Prostate gland (tissue), 2 donors: ENCODE data around the gene HCN4. TPM values are rescaled to one million over a fixed set of nuclear protein-coding genes. Genes with fewer than 3 reads are reported as not detected.

Source experiments
- DNase-seq: peaks from one replicate; pipeline ENCODE4 v3.0.0-alpha.2; 2019; ENCODE audit warnings: low spot score
- H3K27ac ChIP-seq, 2 donors: fragments of 200-600 bp; sonication (generic); 2 replicates each; pipeline ENCODE4 v1.5.1; 2017 to 2019
- H3K27me3 ChIP-seq: fragments of 200-600 bp; sonication (generic); replicated peaks from 2 replicates; pipeline ENCODE4 v1.5.1; 2019; ENCODE audit not compliant: insufficient read depth
- H3K36me3 ChIP-seq, 2 donors: fragments of 200-600 bp; sonication (generic); 1 replicate in 1 of 2; 2 replicates in 1 of 2; pipeline versions ENCODE4 v1.5.1 to v1.8.1; 2017 to 2019
- H3K4me1 ChIP-seq: fragments of 200-600 bp; sonication (generic); replicated peaks from 2 replicates; pipeline ENCODE4 v1.5.1; 2019
- H3K4me3 ChIP-seq, 2 donors: fragments of 200-600 bp; sonication (generic); 2 replicates each; pipeline ENCODE4 v1.5.1; 2017 to 2019
- H3K9me3 ChIP-seq: fragments of 200-600 bp; sonication (generic); 2 replicates; pipeline ENCODE4 v1.5.1; 2017
- CTCF ChIP-seq, 4 experiments: fragments of 200-600 bp in 2 of 4; fragments of 450-650 bp in 2 of 4; sonication (generic) in 2 of 4; IDR thresholded peaks; 1 replicate in 3 of 4; 2 replicates in 1 of 4; pipeline ENCODE4 v1.5.1; 2016 to 2019; ENCODE audit warnings: antibody characterized with exemption in 4 of 4, mild to moderate bottlenecking in 2 of 4, moderate library complexity in 2 of 4
- POLR2A ChIP-seq: fragments of 450-650 bp; IDR thresholded peaks from one replicate; pipeline ENCODE4 v1.6.1; 2016; ENCODE audit warnings: antibody characterized with exemption, mild to moderate bottlenecking
- POLR2AphosphoS5 ChIP-seq: sonication (generic); formaldehyde crosslinking; IDR thresholded peaks from one replicate; pipeline ENCODE4 v1.6.1; 2017; ENCODE audit warnings: antibody characterized with exemption
- WGBS: methylation state at CpG from one replicate; pipeline ENCODE4 v1.1.5; 2018; 5-methylcytosine and 5-hydroxymethylcytosine counted together
- intact Hi-C: fragments of 100-400 bp; cut with DNase I; formaldehyde crosslinking; loops from one replicate; pipeline ENCODE4 v1.14.2; 2022
- total RNA-seq, 2 donors: library from RNA; depleted of rRNA; stranded (reverse); fragments of >200 nt; gene quantifications; one replicate each; pipeline ENCODE4 v1.1.0, GENCODE V29; 2016

Gene HCN4
- total RNA-seq, 2 donors from 2014 or later: 0.18 to 6.0 TPM

- Histone ChIP-seq H3K4me3 (no peak overlapping the region), H3K36me3 (no peaks in the 10 kb centered on the region), H3K27me3 (no peaks in the 10 kb centered on the region), H3K27ac (no peak overlapping the region), H3K4me1 (no peaks in the 10 kb centered on the region), H3K9me3 (no peaks in the 10 kb centered on the region)
- TF ChIP-seq POLR2AphosphoS5: no peak
- DNase-seq: peak; percentile 46
- intact Hi-C loops: no loop called here
- WGBS: 14% methylated on average over 9 of the region's 9 CpGs
Observed at GRCh38 chr15:73346735-73347312, 21.9 kb downstream of the HCN4 start.

DNA sequence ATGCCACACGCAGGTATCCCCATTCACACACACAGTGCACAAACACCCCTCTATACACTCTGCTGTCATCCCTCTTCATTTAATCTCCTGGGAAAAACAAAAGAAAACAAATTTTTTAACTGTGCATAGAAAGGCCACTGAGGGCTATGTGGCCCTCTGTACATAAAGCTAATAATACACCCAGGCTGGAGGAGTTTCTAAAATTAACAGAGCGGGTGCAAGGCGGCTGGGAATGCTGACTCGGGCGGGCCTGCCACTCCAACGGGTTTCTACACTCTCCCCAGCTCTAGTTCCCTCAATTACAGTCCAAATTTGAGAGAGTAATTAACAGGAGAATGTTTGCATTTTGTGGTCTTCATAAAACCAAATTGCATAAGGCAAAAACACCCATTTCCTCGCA is 23.1 kb downstream of the HCN4 start:
- intact Hi-C loops: no loop called here
- Histone ChIP-seq H3K4me1 (no peaks in the 10 kb centered on the region), H3K9me3 (no peaks in the 10 kb centered on the region), H3K36me3 (no peaks in the 10 kb centered on the region), H3K27ac (no peak overlapping the region), H3K4me3 (no peak overlapping the region), H3K27me3 (no peaks in the 10 kb centered on the region)
- no peak for DNase-seq
- 91% methylated on average over 7 of the region's 7 CpGs for WGBS
- no peak for TF ChIP-seq POLR2A
- no peak for TF ChIP-seq POLR2AphosphoS5

- H3K27me3 ChIP-seq: no peaks in the 10 kb centered on the region
- H3K36me3 ChIP-seq: no peaks in the 10 kb centered on the region
- intact Hi-C loops: no loop called here
- TF ChIP-seq POLR2A (no peak), POLR2AphosphoS5 (no peak), CTCF (IDR thresholded peaks at IDR 0.05) (no peak)
- H3K4me1 ChIP-seq: no peaks in the 10 kb centered on the region
- DNase-seq: no peak
- H3K27ac ChIP-seq: no peak overlapping the region
- no peak overlapping the region for H3K4me3 ChIP-seq
- no peaks in the 10 kb centered on the region for H3K9me3 ChIP-seq
- WGBS: 88% methylated on average over 3 of the region's 3 CpGs
Observed at GRCh38 chr15:73344056-73344455, 24.7 kb downstream of the HCN4 start.

- intact Hi-C loops: no loop called here
- H3K27ac ChIP-seq: no peak overlapping the region
- no peaks in the 10 kb centered on the region for H3K27me3 ChIP-seq
- WGBS: 79% methylated on average over 14 of the region's 14 CpGs
- no peak for TF ChIP-seq CTCF (IDR thresholded peaks at IDR 0.05)
- no peak for TF ChIP-seq POLR2A
- TF ChIP-seq POLR2AphosphoS5: no peak
- no peak for DNase-seq
- H3K4me3 ChIP-seq: no peak overlapping the region
- H3K4me1 ChIP-seq: no peaks in the 10 kb centered on the region
- H3K36me3 ChIP-seq: no peaks in the 10 kb centered on the region
- no peaks in the 10 kb centered on the region for H3K9me3 ChIP-seq
Observed at GRCh38 chr15:73341886-73342600, 26.7 kb downstream of the HCN4 start.

GRCh38 chr15:73340502-73341192 is 28.1 kb downstream of the HCN4 start:
- intact Hi-C loops: no loop called here
- no peak for DNase-seq
- no peaks in the 10 kb centered on the region for H3K4me1 ChIP-seq
- WGBS: 81% methylated on average over 9 of the region's 9 CpGs
- H3K36me3 ChIP-seq: no peaks in the 10 kb centered on the region
- H3K27ac ChIP-seq: no peak overlapping the region
- no peaks in the 10 kb centered on the region for H3K9me3 ChIP-seq
- TF ChIP-seq POLR2A (no peak), POLR2AphosphoS5 (no peak), CTCF (IDR thresholded peaks at IDR 0.05) (no peak)
- H3K27me3 ChIP-seq: no peaks in the 10 kb centered on the region
- H3K4me3 ChIP-seq: no peak overlapping the region
